Measurements from ENCODE around the gene CLEC5A. TPM values are rescaled to one million over a fixed set of nuclear protein-coding genes. Genes with fewer than 3 reads are reported as not detected.

Gene CLEC5A
- total RNA-seq, 2 donors from 2014 or later, result not detected

DNA sequence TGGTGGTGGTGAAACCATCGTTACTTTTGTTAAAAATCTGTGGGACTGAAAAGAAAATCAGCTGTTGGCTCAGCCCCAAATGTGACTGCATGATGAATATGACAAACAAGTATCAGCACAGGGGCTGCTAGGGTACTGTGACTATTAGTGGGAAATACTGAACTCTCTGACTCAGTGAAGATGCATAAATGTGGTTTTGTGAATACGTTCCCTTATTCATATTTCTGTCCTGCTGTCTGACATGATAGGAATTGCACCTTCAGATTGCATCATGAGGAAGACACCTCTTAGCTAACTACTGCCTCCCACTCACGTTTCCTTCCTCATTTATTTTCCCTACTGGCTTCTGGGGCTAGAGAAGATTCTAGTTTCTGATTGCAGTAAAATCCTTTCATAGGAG is 1.4 kb downstream of the CLEC5A start:
- Mint-ChIP-seq H3K36me3 (ENCODE audit: low read depth) (no peaks in the 10 kb centered on the region), H3K4me1 (no peaks in the 10 kb centered on the region), H3K9me3 (peaks cover 15% of the 10 kb centered on the region), H3K4me3 (no peak overlapping the region), H3K27me3 (ENCODE audit: insufficient read depth) (no peaks in the 10 kb centered on the region), H3K27ac (no peak overlapping the region)
- Histone ChIP-seq H3K36me3 (ENCODE audit: control insufficient read depth, insufficient read depth, low read length) (no peaks in the 10 kb centered on the region), H3K27me3 (ENCODE audit: control insufficient read depth, insufficient read depth, low read length, poor library complexity, severe bottlenecking) (no peaks in the 10 kb centered on the region), H3K9me3 (ENCODE audit: control insufficient read depth, low read length) (peaks cover 13% of the 10 kb centered on the region), H3K9ac (ENCODE audit: extremely low read depth, low read length, poor library complexity, severe bottlenecking) (no peak overlapping the region), H3K27ac (ENCODE audit: low read depth, low read length) (no peak overlapping the region), H3K4me1 (ENCODE audit: control insufficient read depth, insufficient read depth, low read length) (no peaks in the 10 kb centered on the region), H3K4me3 (ENCODE audit: low read length) (no peak overlapping the region)
- DNase-seq, result no peak
- TF ChIP-seq, protein P1, sequence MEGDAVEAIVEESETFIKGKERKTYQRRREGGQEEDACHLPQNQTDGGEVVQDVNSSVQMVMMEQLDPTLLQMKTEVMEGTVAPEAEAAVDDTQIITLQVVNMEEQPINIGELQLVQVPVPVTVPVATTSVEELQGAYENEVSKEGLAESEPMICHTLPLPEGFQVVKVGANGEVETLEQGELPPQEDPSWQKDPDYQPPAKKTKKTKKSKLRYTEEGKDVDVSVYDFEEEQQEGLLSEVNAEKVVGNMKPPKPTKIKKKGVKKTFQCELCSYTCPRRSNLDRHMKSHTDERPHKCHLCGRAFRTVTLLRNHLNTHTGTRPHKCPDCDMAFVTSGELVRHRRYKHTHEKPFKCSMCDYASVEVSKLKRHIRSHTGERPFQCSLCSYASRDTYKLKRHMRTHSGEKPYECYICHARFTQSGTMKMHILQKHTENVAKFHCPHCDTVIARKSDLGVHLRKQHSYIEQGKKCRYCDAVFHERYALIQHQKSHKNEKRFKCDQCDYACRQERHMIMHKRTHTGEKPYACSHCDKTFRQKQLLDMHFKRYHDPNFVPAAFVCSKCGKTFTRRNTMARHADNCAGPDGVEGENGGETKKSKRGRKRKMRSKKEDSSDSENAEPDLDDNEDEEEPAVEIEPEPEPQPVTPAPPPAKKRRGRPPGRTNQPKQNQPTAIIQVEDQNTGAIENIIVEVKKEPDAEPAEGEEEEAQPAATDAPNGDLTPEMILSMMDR (conservative IDR thresholded peaks at IDR 0.05), result no peak
- 95 to 100% methylated on average over 1 to 3 of the region's 3 CpGs for WGBS, 2 experiments (ENCODE audit: insufficient coverage in 1 of 2, insufficient read length in 1 of 2)

DNA sequence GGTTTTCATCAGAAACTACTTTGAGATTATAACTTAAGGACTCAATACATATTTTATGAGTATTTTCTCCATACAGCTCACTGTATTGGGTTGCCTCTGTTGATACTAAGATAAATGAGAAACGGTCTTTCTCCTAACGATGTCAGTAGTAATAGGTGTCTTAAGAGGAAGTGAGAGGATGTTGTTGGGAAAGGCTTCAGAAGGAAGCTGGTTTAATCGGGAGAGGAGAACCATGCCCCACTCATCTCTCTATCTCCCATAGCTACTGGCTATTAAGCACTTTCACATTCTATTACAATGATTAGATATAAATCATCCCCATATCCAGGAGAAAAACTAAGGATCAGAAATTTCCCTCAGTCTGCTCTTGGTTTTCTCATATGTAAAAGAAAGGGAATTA is 2.0 kb downstream of the CLEC5A start:
- H3K27ac ChIP-seq (ENCODE audit: low read depth, low read length), result no peak overlapping the region
- Mint-ChIP-seq H3K9me3 (peaks cover 17% of the 10 kb centered on the region), H3K4me3 (no peak overlapping the region), H3K27me3 (ENCODE audit: insufficient read depth) (no peaks in the 10 kb centered on the region), H3K4me1 (no peaks in the 10 kb centered on the region), H3K36me3 (ENCODE audit: low read depth) (no peaks in the 10 kb centered on the region), H3K27ac (no peak overlapping the region)
- TF ChIP-seq, protein P1 (conservative IDR thresholded peaks at IDR 0.05), result no peak
- no peaks in the 10 kb centered on the region for H3K27me3 ChIP-seq (ENCODE audit: control insufficient read depth, insufficient read depth, low read length, poor library complexity, severe bottlenecking)
- no peaks in the 10 kb centered on the region for H3K4me1 ChIP-seq (ENCODE audit: control insufficient read depth, insufficient read depth, low read length)
- H3K9ac ChIP-seq (ENCODE audit: extremely low read depth, low read length, poor library complexity, severe bottlenecking), result no peak overlapping the region
- DNase-seq, result no peak
- no peak overlapping the region for H3K4me3 ChIP-seq (ENCODE audit: low read length)
- 95% methylated on average over 3 of the region's 3 CpGs; no CpG with 5 or more reads in 1 of the 2 experiments for WGBS, 2 experiments (ENCODE audit: insufficient coverage in 1 of 2, insufficient read length in 1 of 2)
- H3K9me3 ChIP-seq (ENCODE audit: control insufficient read depth, low read length), result peaks cover 13% of the 10 kb centered on the region
- H3K36me3 ChIP-seq (ENCODE audit: control insufficient read depth, insufficient read depth, low read length), result no peaks in the 10 kb centered on the region

DNA sequence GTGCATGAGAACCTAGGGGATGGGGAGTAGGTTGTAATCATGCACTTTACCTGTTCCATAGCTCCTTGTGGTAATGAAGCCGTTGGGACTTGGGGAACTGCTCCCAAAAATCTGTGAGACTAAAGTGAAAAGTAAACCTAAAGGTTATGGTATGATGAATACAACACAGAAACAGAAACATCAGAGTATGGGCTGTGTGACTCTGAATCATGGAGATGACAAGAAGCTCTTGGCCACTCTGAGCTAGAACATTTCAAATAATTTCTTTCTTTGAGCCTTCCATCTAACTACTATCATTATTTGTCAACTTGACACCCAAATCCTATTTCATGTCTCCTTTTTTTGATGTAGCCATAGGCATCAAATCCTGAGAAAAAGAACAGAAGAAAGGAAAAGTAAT is 2.9 kb downstream of the CLEC5A start:
- DNase-seq, result no peak
- Histone ChIP-seq H3K9me3 (ENCODE audit: control insufficient read depth, low read length) (peaks cover 13% of the 10 kb centered on the region), H3K36me3 (ENCODE audit: control insufficient read depth, insufficient read depth, low read length) (no peaks in the 10 kb centered on the region), H3K9ac (ENCODE audit: extremely low read depth, low read length, poor library complexity, severe bottlenecking) (no peak overlapping the region), H3K4me3 (ENCODE audit: low read length) (no peak overlapping the region), H3K27ac (ENCODE audit: low read depth, low read length) (no peak overlapping the region), H3K27me3 (ENCODE audit: control insufficient read depth, insufficient read depth, low read length, poor library complexity, severe bottlenecking) (no peaks in the 10 kb centered on the region), H3K4me1 (ENCODE audit: control insufficient read depth, insufficient read depth, low read length) (no peaks in the 10 kb centered on the region)
- Mint-ChIP-seq H3K9me3 (peaks cover 17% of the 10 kb centered on the region), H3K4me3 (no peak overlapping the region), H3K27ac (no peak overlapping the region), H3K36me3 (ENCODE audit: low read depth) (no peaks in the 10 kb centered on the region), H3K4me1 (no peaks in the 10 kb centered on the region), H3K27me3 (ENCODE audit: insufficient read depth) (no peaks in the 10 kb centered on the region)
- 83 to 88% methylated on average over 1 of the region's 1 CpG for WGBS, 2 experiments (ENCODE audit: insufficient coverage in 1 of 2, insufficient read length in 1 of 2)
- TF ChIP-seq, protein P1 (conservative IDR thresholded peaks at IDR 0.05), result no peak

All from endodermal cell (in vitro differentiated cells).